ENCODE results near the gene CDHR3.

DNA sequence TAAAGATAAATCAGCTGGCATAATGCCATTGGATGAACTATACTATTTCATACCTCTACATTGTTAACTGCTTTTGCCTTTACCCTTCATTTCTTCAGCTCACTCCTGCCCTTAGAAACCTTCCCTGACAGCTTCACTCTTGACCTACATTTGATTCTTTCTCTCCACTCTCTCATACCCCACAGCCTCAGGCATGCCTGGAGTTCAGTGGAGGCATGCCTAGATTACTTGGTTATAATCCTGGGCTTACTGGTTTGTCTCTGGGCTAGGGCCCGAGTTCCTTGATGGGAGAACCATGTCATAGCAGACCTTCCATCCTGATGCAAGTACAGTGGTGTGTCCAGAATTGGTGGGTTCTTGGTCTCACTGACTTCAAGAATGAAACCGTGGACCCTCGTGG, 8.4 kb upstream of the CDHR3 start:
- TF ChIP-seq CTCF (IDR thresholded peaks at IDR 0.05; ENCODE audit: low read length), result no peak
- no peak for TF ChIP-seq EZH2 (optimal IDR thresholded peaks at IDR 0.05; ENCODE audit: low read depth, low read length)
